Liver (tissue), 9 donors: ENCODE measurements around the gene SHD. TPM values are rescaled to one million over a fixed set of nuclear protein-coding genes. Genes with fewer than 3 reads are reported as not detected.
A peak's percentile ranks its signal among the peaks of the same experiment; 100 is the strongest.
"Not testable (repeated sequence)": the region's sequence is repeated elsewhere in the genome, so short reads cannot be mapped to it uniquely, and the experiment has no call there.

Experiments
- DNase-seq: peaks from one replicate; pipeline ENCODE4 v3.0.0-alpha.2; 2017; ENCODE audit warnings: low spot score
- H3K27ac ChIP-seq, 2 donors: one replicate each; pipeline ENCODE4 v1.7.0; 2013; ENCODE audit warnings: inconsistent platforms in 2 of 2, low read length in 2 of 2, control low read depth in 1 of 2, low read depth in 1 of 2, mild to moderate bottlenecking in 1 of 2
- H3K27me3 ChIP-seq, 4 donors: one replicate each; pipeline versions ENCODE4 v1.6.1 to v1.7.0; 2013; ENCODE audit warnings: low read length in 3 of 4, inconsistent platforms in 1 of 4, mild to moderate bottlenecking in 1 of 4, moderate library complexity in 1 of 4; ENCODE audit not compliant: control insufficient read depth in 4 of 4, insufficient read depth in 4 of 4
- H3K36me3 ChIP-seq, 4 donors: one replicate each; pipeline versions ENCODE4 v1.6.1 to v1.7.0; 2013; ENCODE audit warnings: low read length in 3 of 4, mild to moderate bottlenecking in 3 of 4, low read depth in 1 of 4, moderate library complexity in 1 of 4; ENCODE audit not compliant: control insufficient read depth in 4 of 4, insufficient read depth in 3 of 4
- H3K4me1 ChIP-seq, 4 donors: one replicate each; pipeline versions ENCODE4 v1.6.1 to v1.7.0; 2013; ENCODE audit warnings: low read length in 3 of 4, mild to moderate bottlenecking in 3 of 4, moderate library complexity in 1 of 4; ENCODE audit not compliant: control insufficient read depth in 4 of 4, insufficient read depth in 4 of 4
- H3K4me3 ChIP-seq, 3 donors: one replicate each; pipeline versions ENCODE4 v1.6.1 to v1.7.0; 2013; ENCODE audit warnings: low read length in 3 of 3, control low read depth in 1 of 3, low read depth in 1 of 3, mild to moderate bottlenecking in 1 of 3
- H3K9ac ChIP-seq, 2 donors: one replicate each; pipeline ENCODE4 v1.7.0; 2013; ENCODE audit warnings: low read length in 2 of 2, mild to moderate bottlenecking in 2 of 2, moderate library complexity in 2 of 2, control low read depth in 1 of 2, low read depth in 1 of 2
- H3K9me3 ChIP-seq, 4 donors: one replicate each; pipeline versions ENCODE4 v1.6.1 to v1.7.0; 2013; ENCODE audit warnings: low read length in 3 of 4; ENCODE audit not compliant: control insufficient read depth in 4 of 4
- CTCF ChIP-seq: fragments of 150-350 bp; IDR thresholded peaks from 2 replicates; pipeline ENCODE4 v1.5.1; 2017; ENCODE audit warnings: improper control_type of control experiment, low read depth, low read length; ENCODE audit not compliant: missing input control
- EGR1 ChIP-seq, 2 donors: IDR thresholded peaks; 2 replicates each; pipeline ENCODE4 v1.6.1; 2016 to 2018; ENCODE audit warnings: antibody characterized with exemption in 2 of 2, low read depth in 2 of 2
- FOXA1 ChIP-seq: IDR thresholded peaks from 2 replicates; pipeline ENCODE4 v1.6.1; 2016; ENCODE audit warnings: antibody characterized with exemption
- FOXA2 ChIP-seq: IDR thresholded peaks from 2 replicates; pipeline ENCODE4 v1.6.1; 2016; ENCODE audit warnings: antibody characterized with exemption
- HNF4A ChIP-seq, 2 donors: conservative IDR thresholded peaks; 2 replicates each; pipeline ENCODE4 v1.6.1; 2016; ENCODE audit warnings: antibody characterized with exemption in 2 of 2, mild to moderate bottlenecking in 2 of 2
- HNF4G ChIP-seq: IDR thresholded peaks from 2 replicates; pipeline ENCODE4 v1.6.1; 2016; ENCODE audit warnings: antibody characterized with exemption
- JUND ChIP-seq, 2 donors: IDR thresholded peaks; 2 replicates each; pipeline ENCODE4 v1.6.1; 2016; ENCODE audit warnings: antibody characterized with exemption in 2 of 2
- NR2F2 ChIP-seq: IDR thresholded peaks from 2 replicates; pipeline ENCODE4 v1.6.1; 2016; ENCODE audit warnings: antibody characterized with exemption
- RAD21 ChIP-seq, 2 donors: IDR thresholded peaks; 2 replicates each; pipeline ENCODE4 v1.6.1; 2016; ENCODE audit warnings: antibody characterized with exemption in 2 of 2, mild to moderate bottlenecking in 2 of 2
- RXRA ChIP-seq, 2 donors: IDR thresholded peaks; 2 replicates each; pipeline ENCODE4 v1.6.1; 2017 to 2018; ENCODE audit warnings: antibody characterized with exemption in 2 of 2, mild to moderate bottlenecking in 1 of 2
- SP1 ChIP-seq: IDR thresholded peaks from 2 replicates; pipeline ENCODE4 v1.6.1; 2018; ENCODE audit warnings: antibody characterized with exemption, mild to moderate bottlenecking
- TAF1 ChIP-seq: conservative IDR thresholded peaks from 2 replicates; pipeline ENCODE4 v1.6.1; 2016; ENCODE audit warnings: antibody characterized with exemption, mild to moderate bottlenecking
- YY1 ChIP-seq: IDR thresholded peaks from 2 replicates; pipeline ENCODE4 v1.6.1; 2016; ENCODE audit warnings: antibody characterized with exemption, mild to moderate bottlenecking
- ZBTB33 ChIP-seq: IDR thresholded peaks from 2 replicates; pipeline ENCODE4 v1.6.1; 2016; ENCODE audit warnings: antibody characterized with exemption
- WGBS: extraction: QIAGEN DNeasy Blood & Tissue Kit; methylation state at CpG from one replicate; pipeline ENCODE4 v1.1.7; 2013; 5-methylcytosine and 5-hydroxymethylcytosine counted together
- polyA plus RNA-seq, 2 donors: library from polyadenylated mRNA; stranded (reverse) in 1 of 2; unstranded in 1 of 2; fragments of 200-250 nt in 1 of 2; fragments of >200 nt in 1 of 2; fragmentation: Nextera tagmentation in 1 of 2; extraction: Ambion mirVana in 1 of 2; gene quantifications; one replicate each; pipeline versions ENCODE4 v1.2.1 to v1.2.3, GENCODE V29; 2013 to 2015
- total RNA-seq, 2 donors: library from RNA; depleted of rRNA; stranded (reverse); fragments of >200 nt; gene quantifications; one replicate each; pipeline ENCODE4 v1.2.3, GENCODE V29; 2014
- TF ChIP-seq, protein P1 (sequence below): IDR thresholded peaks from 2 replicates; pipeline ENCODE4 v1.6.1; 2016; ENCODE audit warnings: antibody characterized with exemption
- TF ChIP-seq, protein P2 (sequence below): IDR thresholded peaks from 2 replicates; pipeline ENCODE4 v1.6.1; 2016; ENCODE audit warnings: antibody characterized with exemption
- TF ChIP-seq, protein P3 (sequence below): IDR thresholded peaks from 2 replicates; pipeline ENCODE4 v1.6.1; 2016; ENCODE audit warnings: antibody characterized with exemption, mild to moderate bottlenecking
- donor health status: healthy.
- donor health status: healthy.
- donor health status: healthy.
- donor health status: healthy.
- donor health status: healthy.

The SHD gene
- total and polyA plus RNA-seq, 4 donors, result 0.09 to 15.7 (median 4.5) TPM

DNA sequence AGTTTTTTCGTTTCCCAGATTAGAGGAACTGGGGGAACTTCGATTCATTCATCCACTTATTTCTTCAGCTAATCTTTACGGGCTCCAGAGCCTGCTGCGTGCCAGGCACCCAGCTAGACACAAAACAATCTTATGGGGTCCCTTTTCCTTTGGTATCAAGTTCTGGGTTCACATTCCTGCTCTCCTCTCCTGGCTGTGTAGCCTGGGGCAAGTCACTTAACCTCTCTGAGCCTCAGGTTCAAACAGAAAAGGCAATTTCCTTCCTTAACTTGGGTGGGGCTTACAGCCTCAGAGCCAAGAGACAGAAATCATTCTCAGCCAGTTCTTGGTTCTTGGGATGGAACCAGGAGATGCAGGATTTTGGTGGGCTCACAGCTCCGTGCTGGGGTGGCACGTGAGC, 5.9 kb downstream of the SHD start:
- Histone ChIP-seq H3K9me3 (no peaks in the 10 kb centered on the region), H3K27me3 (no peaks in the 10 kb centered on the region), H3K4me3 (peak overlapping the region; percentile 59 to 89 (median 60)), H3K36me3 (no peaks in the 10 kb centered on the region), H3K9ac (peak overlapping the region in 1 of 2 donors; percentile 15), H3K27ac (peak overlapping the region in 1 of 2 donors; percentile 17), H3K4me1 (peaks cover 0 to 18% (median 11%) of the 10 kb centered on the region in 4 donors)
- TF ChIP-seq SP1, result no peak
- TF ChIP-seq, protein P1, sequence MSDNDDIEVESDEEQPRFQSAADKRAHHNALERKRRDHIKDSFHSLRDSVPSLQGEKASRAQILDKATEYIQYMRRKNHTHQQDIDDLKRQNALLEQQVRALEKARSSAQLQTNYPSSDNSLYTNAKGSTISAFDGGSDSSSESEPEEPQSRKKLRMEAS, result no peak
- TF ChIP-seq FOXA2, result no peak
- TF ChIP-seq JUND (IDR thresholded peaks at IDR 0.05), result no peak
- no peak for TF ChIP-seq CTCF
- WGBS, result 49% methylated on average over 6 of the region's 6 CpGs
- no peak for DNase-seq

DNA sequence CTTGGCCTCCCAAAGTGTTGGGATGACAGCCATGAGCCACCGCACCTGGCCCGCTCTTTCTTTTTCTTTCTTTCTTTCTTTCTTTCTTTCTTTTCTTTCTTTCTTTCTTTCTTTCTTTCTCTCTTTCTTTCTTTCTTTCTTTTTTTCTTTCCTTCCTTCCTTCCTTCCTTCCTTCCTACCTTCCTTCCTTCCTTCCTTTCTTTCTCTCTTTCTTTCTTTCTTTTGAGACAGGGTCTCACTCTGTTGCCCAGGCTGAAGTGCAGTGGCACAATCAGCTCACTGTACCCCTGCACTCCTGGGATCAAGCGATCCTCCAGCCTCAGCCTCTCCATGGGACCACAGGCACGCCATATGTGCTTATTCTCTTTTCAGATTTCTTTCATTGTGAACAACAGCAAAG, 7.1 kb downstream of the SHD start:
- H3K9ac ChIP-seq, H3K36me3 ChIP-seq, H3K27ac ChIP-seq, H3K4me3 ChIP-seq, DNase-seq, H3K27me3 ChIP-seq, H3K9me3 ChIP-seq: not testable (repeated sequence)
- H3K4me1 ChIP-seq, result peaks cover 0 to 15% (median 10%) of the 10 kb centered on the region in 4 donors
- 92% methylated on average over 4 of the region's 4 CpGs for WGBS

- Histone ChIP-seq H3K27ac (no peak overlapping the region), H3K9ac (no peak overlapping the region), H3K27me3 (no peaks in the 10 kb centered on the region), H3K4me3 (no peak overlapping the region), H3K36me3 (no peaks in the 10 kb centered on the region), H3K4me1 (peaks cover 0 to 15% (median 10%) of the 10 kb centered on the region in 4 donors), H3K9me3 (no peaks in the 10 kb centered on the region)
- WGBS, result 90% methylated on average over 16 of the region's 16 CpGs
- TF ChIP-seq SP1 (no peak), HNF4A (conservative IDR thresholded peaks at IDR 0.05) (no peak), YY1 (no peak), JUND (IDR thresholded peaks at IDR 0.05) (no peak), HNF4G (no peak), NR2F2 (no peak), EGR1 (IDR thresholded peaks at IDR 0.05; ENCODE audit: low read depth in 2 of 2) (no peak), FOXA2 (no peak), FOXA1 (no peak), TAF1 (no peak), CTCF (no peak), RXRA (IDR thresholded peaks at IDR 0.05) (no peak), ZBTB33 (no peak), RAD21 (IDR thresholded peaks at IDR 0.05) (no peak)
- TF ChIP-seq, protein P1, result no peak
- TF ChIP-seq, protein P2, sequence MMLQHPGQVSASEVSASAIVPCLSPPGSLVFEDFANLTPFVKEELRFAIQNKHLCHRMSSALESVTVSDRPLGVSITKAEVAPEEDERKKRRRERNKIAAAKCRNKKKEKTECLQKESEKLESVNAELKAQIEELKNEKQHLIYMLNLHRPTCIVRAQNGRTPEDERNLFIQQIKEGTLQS, result no peak
- TF ChIP-seq, protein P3, sequence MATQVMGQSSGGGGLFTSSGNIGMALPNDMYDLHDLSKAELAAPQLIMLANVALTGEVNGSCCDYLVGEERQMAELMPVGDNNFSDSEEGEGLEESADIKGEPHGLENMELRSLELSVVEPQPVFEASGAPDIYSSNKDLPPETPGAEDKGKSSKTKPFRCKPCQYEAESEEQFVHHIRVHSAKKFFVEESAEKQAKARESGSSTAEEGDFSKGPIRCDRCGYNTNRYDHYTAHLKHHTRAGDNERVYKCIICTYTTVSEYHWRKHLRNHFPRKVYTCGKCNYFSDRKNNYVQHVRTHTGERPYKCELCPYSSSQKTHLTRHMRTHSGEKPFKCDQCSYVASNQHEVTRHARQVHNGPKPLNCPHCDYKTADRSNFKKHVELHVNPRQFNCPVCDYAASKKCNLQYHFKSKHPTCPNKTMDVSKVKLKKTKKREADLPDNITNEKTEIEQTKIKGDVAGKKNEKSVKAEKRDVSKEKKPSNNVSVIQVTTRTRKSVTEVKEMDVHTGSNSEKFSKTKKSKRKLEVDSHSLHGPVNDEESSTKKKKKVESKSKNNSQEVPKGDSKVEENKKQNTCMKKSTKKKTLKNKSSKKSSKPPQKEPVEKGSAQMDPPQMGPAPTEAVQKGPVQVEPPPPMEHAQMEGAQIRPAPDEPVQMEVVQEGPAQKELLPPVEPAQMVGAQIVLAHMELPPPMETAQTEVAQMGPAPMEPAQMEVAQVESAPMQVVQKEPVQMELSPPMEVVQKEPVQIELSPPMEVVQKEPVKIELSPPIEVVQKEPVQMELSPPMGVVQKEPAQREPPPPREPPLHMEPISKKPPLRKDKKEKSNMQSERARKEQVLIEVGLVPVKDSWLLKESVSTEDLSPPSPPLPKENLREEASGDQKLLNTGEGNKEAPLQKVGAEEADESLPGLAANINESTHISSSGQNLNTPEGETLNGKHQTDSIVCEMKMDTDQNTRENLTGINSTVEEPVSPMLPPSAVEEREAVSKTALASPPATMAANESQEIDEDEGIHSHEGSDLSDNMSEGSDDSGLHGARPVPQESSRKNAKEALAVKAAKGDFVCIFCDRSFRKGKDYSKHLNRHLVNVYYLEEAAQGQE, result no peak
- no peak for DNase-seq
Observed at GRCh38 chr19:4288091-4288777, 9.2 kb downstream of the SHD start.
